C4-2B (cell line): ENCODE results near the gene ATP8B4.

Source experiments
- ZFX ChIP-seq: fragments of 450-650 bp; IDR thresholded peaks from 2 replicates; pipeline ENCODE4 v1.6.1; 2017
- TF ChIP-seq, protein P1 (sequence below): fragments of 450-650 bp; conservative IDR thresholded peaks from 2 replicates; pipeline ENCODE4 v1.5.1; 2017; ENCODE audit warnings: mild to moderate bottlenecking

DNA sequence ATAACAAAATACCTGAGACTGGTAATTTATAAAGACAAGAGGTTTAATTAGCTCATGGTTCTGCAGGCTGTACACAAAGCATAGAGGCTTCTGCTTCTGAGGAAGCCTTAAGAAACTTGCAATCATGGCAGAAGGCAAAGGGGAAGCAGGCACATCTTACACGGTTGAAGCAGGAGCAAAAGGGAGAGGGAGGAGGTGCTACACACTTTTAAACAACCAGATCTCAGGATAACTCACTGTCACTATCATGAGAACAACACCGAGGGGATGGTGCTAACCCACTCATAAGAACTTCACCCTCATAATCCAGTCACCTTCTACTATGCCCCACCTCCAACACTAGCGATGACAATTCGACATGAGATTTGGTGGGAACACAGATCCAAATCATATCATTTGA, 54.4 kb downstream of the ATP8B4 start:
- TF ChIP-seq, protein P1, sequence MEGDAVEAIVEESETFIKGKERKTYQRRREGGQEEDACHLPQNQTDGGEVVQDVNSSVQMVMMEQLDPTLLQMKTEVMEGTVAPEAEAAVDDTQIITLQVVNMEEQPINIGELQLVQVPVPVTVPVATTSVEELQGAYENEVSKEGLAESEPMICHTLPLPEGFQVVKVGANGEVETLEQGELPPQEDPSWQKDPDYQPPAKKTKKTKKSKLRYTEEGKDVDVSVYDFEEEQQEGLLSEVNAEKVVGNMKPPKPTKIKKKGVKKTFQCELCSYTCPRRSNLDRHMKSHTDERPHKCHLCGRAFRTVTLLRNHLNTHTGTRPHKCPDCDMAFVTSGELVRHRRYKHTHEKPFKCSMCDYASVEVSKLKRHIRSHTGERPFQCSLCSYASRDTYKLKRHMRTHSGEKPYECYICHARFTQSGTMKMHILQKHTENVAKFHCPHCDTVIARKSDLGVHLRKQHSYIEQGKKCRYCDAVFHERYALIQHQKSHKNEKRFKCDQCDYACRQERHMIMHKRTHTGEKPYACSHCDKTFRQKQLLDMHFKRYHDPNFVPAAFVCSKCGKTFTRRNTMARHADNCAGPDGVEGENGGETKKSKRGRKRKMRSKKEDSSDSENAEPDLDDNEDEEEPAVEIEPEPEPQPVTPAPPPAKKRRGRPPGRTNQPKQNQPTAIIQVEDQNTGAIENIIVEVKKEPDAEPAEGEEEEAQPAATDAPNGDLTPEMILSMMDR: no peak
- TF ChIP-seq ZFX: no peak
